Prostate gland (tissue), 2 donors: Measurements from ENCODE around the gene FHIT.

ENCODE experiments used
- POLR2A ChIP-seq: fragments of 450-650 bp; IDR thresholded peaks from one replicate; pipeline ENCODE4 v1.6.1; 2016; ENCODE audit warnings: antibody characterized with exemption, mild to moderate bottlenecking
- TF ChIP-seq, protein P1 (sequence below), 4 experiments: fragments of 200-600 bp in 2 of 4; fragments of 450-650 bp in 2 of 4; sonication (generic) in 2 of 4; IDR thresholded peaks; 1 replicate in 3 of 4; 2 replicates in 1 of 4; pipeline ENCODE4 v1.5.1; 2016 to 2019; ENCODE audit warnings: antibody characterized with exemption in 4 of 4, mild to moderate bottlenecking in 2 of 4, moderate library complexity in 2 of 4

DNA sequence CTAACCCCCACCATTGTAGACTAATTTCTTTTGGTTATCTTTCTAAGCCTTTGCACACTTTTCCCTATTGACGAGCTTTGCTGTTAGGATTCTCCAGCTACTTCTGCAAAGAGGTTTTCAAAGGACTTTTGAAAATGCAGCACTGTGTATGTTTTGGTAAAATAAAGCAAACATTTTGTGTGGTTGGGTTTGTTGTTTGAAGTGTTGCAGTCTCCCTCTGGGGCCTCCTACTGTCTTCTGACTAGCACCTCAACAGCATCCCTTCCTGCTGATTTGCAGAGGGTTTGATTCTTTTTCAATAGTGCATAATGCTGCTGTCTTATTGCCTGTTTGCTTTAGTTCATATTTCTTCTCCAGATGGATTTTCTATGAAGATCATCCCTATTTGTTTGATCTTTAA is 1426.4 kb downstream of the FHIT start:
- TF ChIP-seq, protein P1, sequence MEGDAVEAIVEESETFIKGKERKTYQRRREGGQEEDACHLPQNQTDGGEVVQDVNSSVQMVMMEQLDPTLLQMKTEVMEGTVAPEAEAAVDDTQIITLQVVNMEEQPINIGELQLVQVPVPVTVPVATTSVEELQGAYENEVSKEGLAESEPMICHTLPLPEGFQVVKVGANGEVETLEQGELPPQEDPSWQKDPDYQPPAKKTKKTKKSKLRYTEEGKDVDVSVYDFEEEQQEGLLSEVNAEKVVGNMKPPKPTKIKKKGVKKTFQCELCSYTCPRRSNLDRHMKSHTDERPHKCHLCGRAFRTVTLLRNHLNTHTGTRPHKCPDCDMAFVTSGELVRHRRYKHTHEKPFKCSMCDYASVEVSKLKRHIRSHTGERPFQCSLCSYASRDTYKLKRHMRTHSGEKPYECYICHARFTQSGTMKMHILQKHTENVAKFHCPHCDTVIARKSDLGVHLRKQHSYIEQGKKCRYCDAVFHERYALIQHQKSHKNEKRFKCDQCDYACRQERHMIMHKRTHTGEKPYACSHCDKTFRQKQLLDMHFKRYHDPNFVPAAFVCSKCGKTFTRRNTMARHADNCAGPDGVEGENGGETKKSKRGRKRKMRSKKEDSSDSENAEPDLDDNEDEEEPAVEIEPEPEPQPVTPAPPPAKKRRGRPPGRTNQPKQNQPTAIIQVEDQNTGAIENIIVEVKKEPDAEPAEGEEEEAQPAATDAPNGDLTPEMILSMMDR (IDR thresholded peaks at IDR 0.05) = no peak
- TF ChIP-seq POLR2A = no peak
